GF-D8 (cell line): ENCODE measurements around the gene PATE3.

Source experiments
- DNase-seq: peaks from one replicate; lab custom pipeline; 2025; lab: John Stamatoyannopoulos, UW

PATE3 gene, protein sequence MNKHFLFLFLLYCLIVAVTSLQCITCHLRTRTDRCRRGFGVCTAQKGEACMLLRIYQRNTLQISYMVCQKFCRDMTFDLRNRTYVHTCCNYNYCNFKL

DNA sequence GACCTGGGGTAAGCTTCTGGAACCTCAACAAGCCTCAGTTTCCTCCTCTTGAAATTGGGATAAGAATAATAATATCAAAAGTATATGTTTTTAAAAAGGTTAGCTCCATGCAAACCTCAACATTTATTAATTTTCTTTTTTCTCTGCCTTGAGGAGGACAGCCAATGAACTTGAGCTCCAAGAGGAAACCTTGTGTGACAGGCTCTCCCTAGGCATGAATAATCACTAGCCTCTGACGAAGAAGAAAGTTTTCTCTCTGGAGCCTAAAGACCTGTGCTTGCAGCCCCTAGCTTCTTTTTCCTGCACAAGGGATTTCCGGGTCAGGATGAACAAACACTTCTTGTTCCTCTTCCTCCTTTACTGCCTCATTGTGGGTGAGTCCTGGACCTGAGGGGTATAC, at the start of gene PATE3:
TSS of gene PATE3 (plus strand) at position 301 of the 400 bp plus-strand sequence. CDS start at position 326, 25 bp downstream.
- DNase-seq, result peak; percentile 34

DNA sequence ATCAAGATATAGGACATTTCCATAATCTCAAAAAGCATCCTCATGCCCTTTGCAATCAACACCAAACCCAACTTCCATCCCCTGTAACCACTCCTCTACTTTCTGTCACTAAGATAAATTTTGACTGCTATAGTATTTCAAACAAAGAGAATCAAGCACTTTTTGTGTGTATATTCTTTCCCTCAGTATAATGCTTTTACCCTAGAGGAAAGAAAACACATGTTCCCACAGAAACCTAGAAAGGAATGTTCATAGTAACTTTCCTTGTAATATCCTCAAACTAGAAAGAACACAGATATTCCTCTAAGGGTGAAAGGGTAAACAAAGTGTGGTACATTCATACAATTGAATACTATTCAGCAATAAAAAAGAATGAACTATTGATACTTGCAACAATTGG, 47.3 kb upstream of the PATE3 start:
- DNase-seq, result no peak

DNA sequence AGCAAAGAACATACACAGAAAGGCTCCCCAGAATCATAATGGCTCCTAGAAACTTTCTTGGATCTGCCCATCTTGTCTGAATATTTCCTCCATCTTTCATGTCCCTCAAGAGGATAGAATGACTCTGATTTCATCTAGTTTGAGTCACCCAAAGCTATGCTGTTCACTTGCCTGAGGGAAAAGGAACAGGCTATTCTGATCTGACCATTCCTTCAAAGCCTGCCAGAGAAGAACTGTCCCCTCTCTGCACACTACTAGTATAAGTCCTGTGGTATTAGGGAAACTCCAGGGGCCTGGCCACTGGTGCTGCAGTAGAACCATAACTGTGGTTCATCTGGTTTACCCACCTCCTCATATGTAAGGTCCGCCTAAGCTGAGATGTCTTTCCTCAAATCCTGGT, 44.2 kb upstream of the PATE3 start:
- no peak for DNase-seq

DNA sequence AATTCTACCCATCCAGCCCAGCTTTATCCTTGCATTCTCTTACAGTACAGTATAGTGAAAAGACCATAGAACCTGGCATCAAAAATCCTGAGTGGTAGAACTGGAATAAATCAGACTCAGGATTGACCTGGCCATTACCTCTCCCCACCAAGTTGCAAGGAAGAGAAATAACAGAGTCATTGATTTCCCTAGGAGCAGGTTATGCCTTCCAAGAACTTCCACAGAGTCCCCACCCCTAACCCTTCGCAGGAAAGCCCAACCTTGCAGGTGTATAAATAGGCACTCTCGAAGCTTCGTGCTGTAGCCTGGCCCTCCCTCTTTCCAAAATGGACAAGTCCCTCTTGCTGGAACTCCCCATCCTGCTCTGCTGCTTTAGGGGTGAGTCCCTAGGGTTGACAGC, 41.9 kb upstream of the PATE3 start, which contains the start of gene PATE1:
TSS of gene PATE1 (plus strand) at position 301 of the 400 bp plus-strand sequence. CDS start at position 327, 26 bp downstream.
- DNase-seq, result no peak

DNA sequence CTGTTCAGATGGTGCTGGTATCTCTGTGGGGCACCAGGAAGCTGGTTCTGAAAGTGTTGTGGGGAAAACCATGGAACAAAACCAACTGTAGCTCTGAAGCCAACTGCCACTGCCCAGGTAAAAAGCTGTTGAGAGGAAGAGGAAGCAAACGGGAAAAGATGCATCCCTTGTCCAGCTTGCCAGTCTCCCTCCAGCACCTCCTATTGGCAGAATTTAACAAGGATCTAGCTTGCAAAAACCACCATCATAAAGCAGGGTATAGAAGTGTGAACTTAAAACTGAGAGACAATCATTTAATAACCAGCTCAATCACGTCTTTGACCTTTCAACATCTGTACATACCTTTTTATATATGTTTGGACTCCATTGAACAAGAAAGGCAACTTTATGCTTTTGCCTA, 37.3 kb upstream of the PATE3 start:
- DNase-seq, result no peak

DNA sequence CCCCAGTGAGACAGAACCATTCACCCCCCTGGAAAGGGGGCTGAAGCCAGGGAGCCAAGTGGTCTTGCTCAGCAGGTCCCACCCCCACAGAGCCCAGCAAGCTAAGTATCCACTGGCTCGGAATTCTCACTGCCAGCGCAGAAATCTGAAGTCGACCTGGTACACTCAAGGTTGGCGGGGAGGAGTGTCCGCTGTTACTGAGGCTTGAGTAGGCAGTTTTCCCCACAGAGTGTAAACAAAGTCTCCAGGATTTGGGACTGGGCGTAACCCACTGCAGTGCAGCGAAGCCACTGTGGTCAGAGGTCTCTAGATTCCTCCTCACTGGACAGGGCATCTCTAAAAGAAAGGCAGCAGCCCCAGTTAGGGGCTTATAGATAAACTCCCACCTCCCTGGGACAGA, 31.9 kb upstream of the PATE3 start:
- no peak for DNase-seq

DNA sequence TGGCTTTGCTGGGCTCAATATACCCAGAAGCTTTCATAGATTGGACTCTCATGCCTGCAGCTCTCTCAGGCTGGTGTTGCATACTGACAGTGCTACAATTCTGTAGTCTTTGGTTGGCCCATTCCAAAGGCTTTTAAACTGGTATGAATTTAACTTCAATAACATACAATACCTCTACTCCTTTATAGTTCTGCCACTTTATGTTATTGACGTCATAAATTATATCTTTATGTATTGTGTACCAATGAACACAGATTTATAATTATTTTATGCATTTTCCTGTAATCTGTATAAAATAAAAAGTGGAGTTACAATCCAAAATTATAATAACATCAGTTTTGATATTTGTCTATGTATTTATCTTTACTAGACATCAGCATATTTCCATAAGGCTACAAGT, 25.5 kb upstream of the PATE3 start:
- no peak for DNase-seq

DNA sequence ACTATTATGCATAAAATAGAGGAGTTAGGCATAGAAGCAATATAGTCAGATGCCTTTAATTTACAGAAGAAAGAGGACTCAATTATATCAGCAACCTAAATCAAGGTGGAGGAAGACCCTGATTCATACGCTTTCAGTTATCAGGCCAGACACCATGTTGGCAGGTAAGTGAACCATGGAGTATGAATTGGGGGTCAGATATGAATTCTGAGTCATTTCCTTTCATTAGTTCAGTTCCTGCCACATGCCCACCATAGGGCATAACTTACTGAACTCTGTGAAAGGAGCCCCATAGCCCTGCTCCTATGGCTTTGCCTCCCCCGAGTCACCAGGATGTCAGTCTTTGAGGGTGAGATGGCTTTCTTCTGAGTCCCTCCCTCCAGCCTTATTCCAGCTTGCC, 24.4 kb upstream of the PATE3 start:
- DNase-seq, result no peak

DNA sequence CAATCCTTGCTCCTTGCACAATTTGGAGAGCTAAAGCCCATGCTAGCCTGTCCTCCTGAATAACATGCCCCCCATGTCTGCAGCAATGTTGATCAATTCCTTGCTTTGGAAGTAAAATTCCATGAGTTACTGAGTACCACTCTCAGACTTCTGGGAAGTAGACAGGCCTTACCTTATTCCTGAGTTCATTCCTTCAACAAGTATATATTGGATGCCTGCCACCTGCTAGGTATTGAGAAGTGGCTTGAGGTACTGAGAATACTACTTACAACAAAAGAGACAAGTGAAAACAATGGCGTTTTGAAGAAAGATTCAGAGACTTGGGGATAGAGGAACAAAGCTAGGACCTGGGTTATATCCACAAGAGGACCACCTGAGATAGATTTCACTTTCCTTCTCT, 21.7 kb upstream of the PATE3 start:
- no peak for DNase-seq

DNA sequence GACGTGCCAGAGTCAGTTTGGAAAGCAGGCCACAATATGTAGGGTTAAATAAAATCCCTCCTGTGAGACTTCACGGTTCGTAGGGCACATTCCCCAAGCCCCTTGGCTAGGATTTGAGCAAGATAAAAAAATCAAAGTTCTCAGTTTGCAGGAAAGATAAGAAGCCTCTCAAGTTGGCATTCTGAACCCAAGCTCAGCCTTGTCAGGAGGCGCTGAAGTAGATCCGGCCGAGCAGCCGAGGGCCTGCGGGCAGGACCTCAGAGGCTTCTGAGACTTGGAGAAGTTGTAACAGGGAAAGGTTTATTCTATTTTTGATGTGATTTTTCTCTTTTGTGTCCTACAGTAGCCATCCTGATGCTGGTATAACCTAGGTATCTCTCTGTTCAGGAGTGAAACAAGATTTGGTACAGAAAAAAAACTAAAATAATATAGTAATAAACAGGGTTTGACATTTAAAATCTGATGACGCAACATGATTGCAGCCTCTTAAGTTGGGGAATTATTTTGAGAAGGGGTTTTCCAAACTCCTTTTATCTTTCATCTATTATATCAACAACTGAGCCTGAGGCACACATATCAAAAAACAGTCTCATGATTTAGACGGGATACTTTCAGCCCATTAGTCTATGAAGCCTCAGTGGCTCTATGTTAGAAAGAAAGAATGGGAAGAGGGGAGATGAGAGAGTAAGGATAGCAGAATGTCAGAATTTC, 19.4 kb upstream of the PATE3 start:
- no peak for DNase-seq

DNA sequence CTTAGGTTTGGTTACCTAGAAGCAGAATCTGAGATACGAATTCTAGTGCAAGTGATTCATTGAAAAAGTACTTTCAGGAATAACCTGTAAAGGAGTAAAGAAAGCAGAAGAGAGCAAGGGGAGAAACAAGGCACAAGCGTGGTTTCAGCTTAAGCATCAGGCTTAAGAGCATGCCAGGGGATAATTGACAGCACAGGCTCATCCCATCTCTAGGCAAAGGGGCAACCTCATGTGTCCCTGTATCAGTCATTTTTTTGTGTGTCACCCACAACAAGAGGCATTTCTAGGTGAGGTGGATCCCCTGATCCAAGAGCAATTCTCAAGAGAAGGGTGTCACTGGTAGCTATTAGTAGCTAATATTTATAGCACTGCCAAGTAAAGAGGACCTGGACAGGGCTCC, 17.3 kb upstream of the PATE3 start:
- DNase-seq, result no peak

DNA sequence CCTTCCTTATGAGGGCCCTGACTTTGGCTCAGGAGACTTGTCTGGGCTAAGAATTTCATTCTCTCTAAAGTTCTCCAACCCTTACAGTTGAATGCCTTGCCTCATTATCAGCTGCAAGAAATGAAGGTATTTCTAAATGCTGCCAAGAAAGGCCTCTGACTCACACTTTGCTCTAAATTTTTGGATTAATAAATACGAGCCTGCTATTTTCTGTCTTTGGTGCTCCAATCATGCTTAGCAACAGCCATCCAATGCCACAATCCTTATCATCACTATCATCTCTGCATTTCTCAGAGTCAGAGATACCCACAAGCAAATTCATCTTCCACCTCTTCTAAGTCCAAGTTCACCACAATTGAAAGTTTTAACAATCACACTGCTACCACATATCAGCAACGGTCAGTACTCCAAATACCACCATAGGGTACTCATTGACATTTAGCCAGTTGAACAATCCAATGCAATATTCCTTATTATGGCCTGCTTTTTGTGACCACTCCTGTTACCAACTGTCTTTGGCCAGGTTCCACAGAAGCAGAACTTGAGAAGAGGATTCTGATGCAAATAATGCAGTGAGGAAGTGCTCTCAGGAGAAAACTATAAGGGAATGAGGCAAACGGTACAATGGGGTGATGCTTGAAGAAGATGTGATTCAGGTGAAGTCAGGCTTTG, 15.0 kb upstream of the PATE3 start:
- DNase-seq, result no peak

DNA sequence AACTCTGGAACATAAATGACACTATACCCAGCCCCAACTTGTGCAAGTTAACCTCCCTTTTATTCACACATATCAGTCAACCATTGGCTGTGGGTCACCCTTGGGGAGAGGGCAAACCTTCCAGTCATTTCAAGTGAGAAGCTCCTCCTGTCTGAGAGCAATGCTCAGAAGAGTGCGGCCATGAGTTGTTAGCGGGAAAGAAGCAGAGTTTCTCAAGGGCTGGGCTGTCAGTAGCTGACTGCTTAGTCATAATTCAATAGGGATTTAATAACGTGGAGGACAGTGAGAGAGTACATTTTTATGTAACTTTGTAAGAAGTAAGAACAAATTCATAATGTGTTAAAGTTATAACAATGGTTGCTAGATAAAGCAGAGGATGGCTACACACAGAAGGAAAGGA, 14.4 kb upstream of the PATE3 start:
- DNase-seq, result no peak

DNA sequence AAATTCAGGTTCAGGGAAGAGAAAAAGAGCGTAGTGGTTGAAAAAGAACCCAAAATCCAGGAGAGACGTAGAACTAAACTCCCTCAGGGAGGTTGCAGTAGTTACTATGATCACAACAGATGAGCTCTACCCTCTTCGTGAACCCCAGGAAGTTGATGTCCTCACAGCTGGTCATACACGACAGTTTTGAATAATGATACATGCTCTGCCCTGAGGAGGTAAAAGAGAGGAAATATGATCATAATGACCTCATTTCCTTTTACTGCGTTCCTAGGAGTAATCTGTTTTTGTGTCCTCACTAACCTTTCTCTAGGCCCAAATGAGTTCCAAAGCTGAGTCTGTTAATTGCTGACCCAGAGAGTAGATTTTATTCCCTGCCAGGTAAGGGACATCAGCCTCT, 10.6 kb upstream of the PATE3 start:
- DNase-seq, result no peak

DNA sequence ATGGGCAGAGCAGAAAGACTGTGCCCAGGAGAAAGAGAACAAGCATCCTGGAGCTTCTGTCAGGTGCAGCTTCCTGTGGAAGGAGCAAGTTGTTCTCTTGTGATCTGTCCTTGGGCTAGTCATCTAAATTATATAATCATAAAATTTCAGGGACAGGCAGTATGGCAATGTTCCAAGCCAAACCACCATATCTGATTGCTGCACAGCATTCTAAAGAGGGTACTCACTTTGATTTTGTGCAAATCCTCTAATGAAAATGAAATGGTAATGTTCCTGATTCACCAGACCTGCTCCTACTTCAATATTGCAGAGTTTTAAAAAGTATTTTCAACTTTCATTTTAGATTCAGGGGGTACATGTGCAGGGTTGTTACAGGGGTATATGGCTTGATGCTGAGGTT, 9.2 kb upstream of the PATE3 start, which contains the start of gene PATE2:
TSS of gene PATE2 (minus strand) at position 101 of the 400 bp plus-strand sequence. CDS start at position 46, 55 bp downstream.
- no peak for DNase-seq

DNA sequence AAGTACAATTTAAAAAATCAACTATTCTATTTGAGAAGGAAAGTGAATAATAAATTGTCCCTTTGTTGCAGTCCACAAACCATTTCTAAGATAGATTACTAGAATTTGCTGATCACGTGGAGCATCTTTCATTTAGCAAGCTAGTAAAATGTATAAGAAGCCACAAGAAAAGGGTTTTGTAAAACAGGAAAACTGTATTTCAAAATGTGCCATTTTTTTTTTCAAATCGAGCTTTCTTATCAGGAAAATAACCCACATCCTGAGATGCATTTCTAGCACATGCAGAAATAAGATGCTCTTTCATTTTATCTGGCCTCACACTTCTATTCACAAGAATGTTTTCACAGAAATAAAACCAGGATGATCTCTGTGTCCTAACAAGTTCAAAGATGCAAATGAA, 3.2 kb upstream of the PATE3 start:
- DNase-seq, result no peak

DNA sequence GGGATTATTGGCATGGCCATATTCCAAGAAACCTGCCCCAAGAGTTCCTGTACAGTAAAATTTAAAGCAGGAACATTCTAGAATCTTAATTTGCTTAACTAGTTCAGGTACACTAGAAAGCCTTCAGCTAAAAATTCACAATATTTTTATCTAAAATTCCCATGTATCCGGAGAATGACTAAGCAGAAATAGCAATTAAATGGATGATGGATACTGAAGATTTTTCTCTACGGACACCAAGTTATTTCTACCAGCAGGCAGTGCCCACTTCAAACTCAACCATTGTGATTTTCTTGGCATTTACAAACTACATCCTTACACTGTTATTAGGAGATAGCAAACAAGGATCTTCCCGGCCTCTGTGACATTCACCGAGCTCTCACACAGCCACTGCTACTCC, 2.9 kb downstream of the PATE3 start:
- DNase-seq, result no peak

DNA sequence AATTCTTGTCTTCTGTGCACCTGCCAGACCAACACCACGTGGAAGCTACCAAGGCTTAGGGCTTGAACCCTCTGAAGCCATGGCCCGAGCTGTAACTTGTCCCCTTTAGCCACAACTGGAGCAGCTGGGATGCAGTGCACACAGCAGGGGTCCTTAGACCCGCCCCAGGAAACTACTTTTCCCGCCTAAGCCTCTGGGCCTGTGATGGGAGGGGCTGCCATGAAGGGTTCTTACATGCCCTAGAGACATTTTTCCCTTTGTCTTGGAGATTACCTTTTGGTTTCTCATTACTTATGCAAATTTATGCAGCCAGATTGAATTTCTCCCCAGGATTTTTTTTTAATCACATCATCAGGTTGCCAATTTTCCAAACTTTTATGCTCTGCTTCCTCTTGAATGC, 9.7 kb downstream of the PATE3 start:
- no peak for DNase-seq

DNA sequence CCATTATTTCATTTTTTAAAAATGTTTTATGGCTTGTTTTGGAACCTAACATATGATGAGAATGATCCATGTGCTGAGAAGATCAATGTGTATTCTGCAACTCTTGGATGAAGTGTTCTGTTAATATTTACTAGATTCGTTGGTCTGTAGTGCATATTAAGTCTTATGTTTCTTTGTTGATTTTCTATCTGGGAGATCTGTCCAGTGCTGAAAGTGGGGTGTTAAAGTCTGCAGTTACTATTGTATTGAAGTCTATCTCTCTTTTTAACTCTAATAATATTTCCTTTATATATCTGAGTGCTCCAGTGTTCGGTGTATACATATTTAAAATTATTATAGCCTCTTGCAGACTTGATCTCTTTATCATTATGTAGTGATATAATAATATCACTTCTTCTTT, 11.9 kb downstream of the PATE3 start:
- DNase-seq, result no peak

DNA sequence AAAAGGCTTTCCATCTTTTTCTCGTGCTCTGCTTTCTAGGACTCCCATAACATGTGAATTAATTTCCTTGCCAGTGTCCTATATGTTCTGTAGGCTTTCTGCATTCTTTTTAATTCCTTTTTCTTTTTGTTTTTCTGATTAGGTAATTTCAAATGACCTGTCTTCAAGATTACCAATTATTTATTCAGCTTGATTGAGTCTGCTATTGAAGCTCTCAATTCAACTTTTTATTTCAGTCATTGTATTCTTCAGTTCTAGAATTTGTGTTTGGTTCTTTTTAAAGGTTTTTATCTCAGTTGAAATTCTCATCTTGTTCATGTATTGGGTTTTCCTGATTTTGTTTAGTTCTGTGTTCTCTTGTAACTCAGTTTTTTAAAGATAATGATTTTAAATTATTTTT, 14.5 kb downstream of the PATE3 start:
- no peak for DNase-seq

DNA sequence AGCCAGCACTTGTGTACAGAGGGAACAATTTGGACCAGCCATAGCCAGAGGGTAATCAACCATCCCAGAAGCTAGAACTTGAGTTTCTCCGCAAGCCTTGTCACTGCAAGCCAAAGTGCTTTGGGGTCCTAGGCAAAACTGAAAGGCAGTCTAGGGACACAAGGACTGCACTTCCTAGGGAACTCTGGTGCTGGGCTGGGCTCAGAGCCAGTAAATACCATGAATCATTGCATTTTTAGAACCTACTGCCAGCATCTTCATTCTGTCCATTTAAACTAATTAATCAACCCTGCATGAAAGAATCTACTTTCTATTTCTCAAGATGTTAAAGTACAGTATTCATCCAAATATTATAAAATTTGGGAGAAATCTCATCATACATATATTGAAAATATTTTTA, 20.0 kb downstream of the PATE3 start:
- DNase-seq, result no peak

DNA sequence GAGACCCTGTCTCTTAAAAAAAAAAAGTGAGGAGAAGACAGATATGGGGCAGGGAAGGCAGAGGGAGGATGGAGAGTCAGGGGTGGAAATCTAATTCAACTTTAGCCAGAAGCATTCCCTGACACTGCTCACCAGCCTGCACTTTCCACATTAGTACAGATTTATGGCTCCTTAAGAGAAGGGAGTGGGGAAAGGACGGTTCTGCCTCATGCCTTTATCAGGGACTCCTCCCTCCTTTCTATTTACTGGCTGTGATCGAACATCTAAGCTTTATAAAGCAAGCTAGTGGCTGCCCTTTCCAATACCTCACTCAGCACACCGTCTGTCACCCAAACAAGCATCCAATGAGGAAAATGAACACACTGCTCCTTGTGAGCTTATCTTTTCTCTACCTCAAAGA, 45.1 kb downstream of the PATE3 start, which contains the start of gene PATE4:
TSS of gene PATE4 (plus strand) at position 301 of the 400 bp plus-strand sequence. CDS start at position 345, 44 bp downstream.
- no peak for DNase-seq

DNA sequence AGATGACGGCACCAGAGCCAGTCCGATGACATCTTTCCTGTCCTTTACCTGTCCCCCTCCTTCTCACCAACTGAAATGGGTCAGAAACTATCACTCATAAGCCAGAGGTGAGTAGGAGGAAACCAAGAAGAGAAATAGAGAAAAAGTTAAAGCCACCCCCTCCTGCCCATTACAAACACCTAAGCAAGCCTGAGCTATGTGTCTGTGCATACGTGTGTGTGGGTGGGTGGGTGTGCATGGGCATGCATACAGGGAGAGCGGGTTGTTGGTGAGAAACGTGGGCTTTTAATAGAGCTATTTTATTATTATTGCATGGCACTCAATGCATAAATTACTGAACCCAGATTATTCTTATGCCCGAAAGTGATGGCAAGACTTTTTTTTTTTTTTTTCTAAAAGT, 47.8 kb downstream of the PATE3 start:
- no peak for DNase-seq
